Epithelial cell of proximal tubule (primary cell): ENCODE results near the gene CD180. TPM values are rescaled to one million over a fixed set of nuclear protein-coding genes. Genes with fewer than 3 reads are reported as not detected.

Source experiments
- DNase-seq: peaks from one replicate; pipeline ENCODE4 v3.0.0-alpha.2; 2011; ENCODE audit warnings: low read depth
- H3K4me3 ChIP-seq: 2 replicates; pipeline ENCODE4 v1.5.1; 2011; ENCODE audit warnings: low read depth, mild to moderate bottlenecking, low read length
- CTCF ChIP-seq: conservative IDR thresholded peaks from 2 replicates; pipeline ENCODE4 v1.5.1; 2012; ENCODE audit warnings: low read depth, mild to moderate bottlenecking, low read length
- total RNA-seq: library from RNA; depleted of rRNA; stranded (reverse); fragments of >200 nt; gene quantifications from 2 replicates; pipeline ENCODE4 v1.2.3, GENCODE V29; 2015

Gene CD180
- total RNA-seq, 1 donor from 2014 or later: not detected

GRCh38 chr5:67203701-67204074, 7.1 kb upstream of the CD180 start:
- no peak for DNase-seq
- no peak for TF ChIP-seq CTCF
- H3K4me3 ChIP-seq: no peak overlapping the region

- H3K4me3 ChIP-seq: no peak overlapping the region
- DNase-seq: no peak
Measured at GRCh38 chr5:67202828-67203227, 6.2 kb upstream of the CD180 start.

GRCh38 chr5:67201897-67202549, 5.4 kb upstream of the CD180 start:
- no peak for DNase-seq
- no peak overlapping the region for H3K4me3 ChIP-seq
- no peak for TF ChIP-seq CTCF

More at GRCh38 chr5:67202828-67203227, 6.2 kb upstream of the CD180 start:
- no peak for TF ChIP-seq CTCF

- H3K4me3 ChIP-seq: no peak overlapping the region
- TF ChIP-seq CTCF: no peak
- DNase-seq: no peak
Measured at GRCh38 chr5:67200809-67201562, 4.4 kb upstream of the CD180 start.

- no peak for TF ChIP-seq CTCF
- H3K4me3 ChIP-seq: no peak overlapping the region
- DNase-seq: no peak
Measured at GRCh38 chr5:67199859-67200258, 3.3 kb upstream of the CD180 start.

GRCh38 chr5:67198917-67199316, 2.3 kb upstream of the CD180 start:
- no peak overlapping the region for H3K4me3 ChIP-seq
- DNase-seq: no peak
- TF ChIP-seq CTCF: no peak

GRCh38 chr5:67197536-67197935, 937 bp upstream of the CD180 start:
- no peak for TF ChIP-seq CTCF
- H3K4me3 ChIP-seq: no peak overlapping the region
- no peak for DNase-seq
